GM21723 (cell line): ENCODE measurements around the gene DCXR.
A peak's percentile ranks its signal among the peaks of the same experiment; 100 is the strongest.

Experiments
- ATAC-seq: cut with Tn5 transposase; IDR thresholded peaks from one replicate; pipeline ENCODE4 v1.9.1; 2021; ENCODE audit warnings: mild to moderate bottlenecking, moderate library complexity; ENCODE audit not compliant: unreplicated experiment

Gene DCXR

DNA sequence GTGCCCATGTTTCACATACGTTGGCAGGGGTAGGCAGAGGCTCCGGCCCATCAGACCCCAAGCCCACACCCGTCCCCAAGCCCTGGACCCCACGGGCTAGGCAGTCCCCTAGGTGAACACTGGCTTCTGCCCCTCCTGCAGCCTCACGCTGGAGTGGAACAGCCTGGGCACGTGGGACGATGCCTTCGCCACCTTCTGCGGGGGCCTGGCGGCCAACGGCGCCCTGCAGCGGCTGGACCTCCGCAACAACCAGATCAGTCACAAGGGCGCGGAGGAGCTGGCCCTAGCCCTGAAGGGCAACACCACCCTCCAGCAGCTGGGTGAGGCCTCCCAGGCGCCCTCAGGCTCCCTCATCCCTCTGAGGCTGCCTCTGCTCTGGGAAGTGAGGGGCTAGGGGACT is 12.6 kb downstream of the DCXR start:
- no peak for ATAC-seq

- peak; percentile 8 for ATAC-seq
Measured at GRCh38 chr17:82023447-82024241, 13.9 kb downstream of the DCXR start.

DNA sequence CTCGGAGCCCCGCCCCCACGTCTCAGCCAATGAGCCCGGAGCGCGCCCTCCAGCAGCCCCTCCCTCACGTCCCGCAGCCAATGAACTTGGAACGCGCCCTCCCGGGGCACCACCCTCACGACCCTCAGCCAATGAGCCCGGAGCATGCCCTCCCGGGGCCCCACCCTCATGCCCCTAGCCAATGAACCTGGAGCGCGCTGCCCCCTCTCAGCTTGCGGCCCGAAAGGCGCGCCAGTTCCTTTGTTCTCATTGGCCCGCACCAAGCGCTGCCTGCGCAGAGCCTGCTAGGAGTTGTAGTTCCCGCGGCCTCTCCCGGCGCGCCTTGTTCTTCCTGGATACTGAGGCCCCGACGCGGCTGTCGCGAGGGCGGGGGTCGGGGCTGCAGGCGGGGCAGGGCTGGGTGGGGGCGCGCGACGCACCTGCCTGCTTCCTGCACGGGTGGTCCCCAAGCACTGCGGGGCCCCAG is 14.5 kb downstream of the DCXR start, which contains the start of gene LRRC45:
Gene LRRC45, plus strand, starts transcription at position 325 of the 466 bp plus-strand sequence. CDS start 339 bp downstream, outside the sequence.
- ATAC-seq = peak; percentile 83

- ATAC-seq = no peak
Measured at GRCh38 chr17:82022310-82022980, 15.1 kb downstream of the DCXR start, which contains the start of gene CENPX. Gene CENPX (minus strand): TSS chr17:82022878. CDS start chr17:82022861, 17 bp downstream.

DNA sequence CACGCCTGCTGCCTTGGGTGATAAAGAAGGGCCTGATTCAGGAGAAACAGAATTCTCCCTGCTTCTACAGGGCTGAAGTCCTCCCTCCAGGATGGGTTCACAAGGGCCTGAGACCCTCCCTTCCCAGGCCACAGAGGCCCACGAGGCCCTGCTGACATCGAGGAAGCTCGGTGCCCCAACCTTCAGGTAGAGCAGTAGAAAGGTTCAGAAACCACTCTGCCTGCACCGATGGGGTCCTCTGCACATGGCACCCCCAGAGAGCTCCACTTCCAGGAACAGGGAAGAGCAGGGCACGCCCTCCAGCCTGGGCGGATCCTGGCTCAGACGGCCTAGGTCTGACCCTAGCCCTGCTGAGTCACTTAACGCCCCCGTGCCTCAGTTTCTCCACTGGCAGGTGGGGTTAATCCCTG is 15.6 kb downstream of the DCXR start:
- no peak for ATAC-seq

DNA sequence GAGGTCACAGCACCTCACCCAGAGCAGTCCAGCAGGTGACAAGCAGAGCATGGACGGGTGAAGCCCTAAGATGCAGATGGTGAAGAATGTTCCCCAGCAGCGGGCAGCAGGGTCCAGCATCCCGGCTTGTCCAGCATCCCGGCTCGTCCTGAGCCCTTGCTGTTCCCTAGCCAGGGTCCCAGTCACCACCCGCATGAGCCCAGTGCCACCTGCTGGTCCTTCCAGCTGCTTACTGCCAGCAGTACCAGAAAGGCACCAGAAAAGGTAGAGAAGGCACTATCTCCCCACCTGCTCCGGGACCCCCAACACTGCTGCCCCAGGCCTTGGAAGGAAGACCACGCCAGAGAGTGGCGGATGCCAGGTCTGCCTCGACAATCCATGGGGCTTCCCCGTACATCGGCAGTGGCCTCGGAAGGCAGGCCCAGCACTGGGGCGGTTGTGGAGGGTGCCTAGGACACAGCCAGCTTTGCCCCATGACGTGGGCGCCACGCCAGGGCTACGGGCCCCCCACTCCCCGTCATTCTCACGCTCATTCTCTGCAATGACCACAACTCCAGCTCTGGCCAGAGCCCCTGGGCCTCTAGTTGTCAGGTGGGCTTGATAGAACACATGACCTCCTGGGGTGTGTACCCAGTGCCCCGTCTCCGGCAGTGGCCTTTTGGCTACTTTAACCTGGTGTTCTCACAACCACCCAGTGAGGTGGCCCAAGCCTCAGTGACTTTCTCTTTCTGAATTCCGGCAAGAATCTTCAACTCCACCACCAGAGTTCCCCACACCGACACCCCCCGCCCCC is 16.2 kb downstream of the DCXR start:
- ATAC-seq = no peak

GRCh38 chr17:82020572-82021106 is 16.9 kb downstream of the DCXR start:
- no peak for ATAC-seq

DNA sequence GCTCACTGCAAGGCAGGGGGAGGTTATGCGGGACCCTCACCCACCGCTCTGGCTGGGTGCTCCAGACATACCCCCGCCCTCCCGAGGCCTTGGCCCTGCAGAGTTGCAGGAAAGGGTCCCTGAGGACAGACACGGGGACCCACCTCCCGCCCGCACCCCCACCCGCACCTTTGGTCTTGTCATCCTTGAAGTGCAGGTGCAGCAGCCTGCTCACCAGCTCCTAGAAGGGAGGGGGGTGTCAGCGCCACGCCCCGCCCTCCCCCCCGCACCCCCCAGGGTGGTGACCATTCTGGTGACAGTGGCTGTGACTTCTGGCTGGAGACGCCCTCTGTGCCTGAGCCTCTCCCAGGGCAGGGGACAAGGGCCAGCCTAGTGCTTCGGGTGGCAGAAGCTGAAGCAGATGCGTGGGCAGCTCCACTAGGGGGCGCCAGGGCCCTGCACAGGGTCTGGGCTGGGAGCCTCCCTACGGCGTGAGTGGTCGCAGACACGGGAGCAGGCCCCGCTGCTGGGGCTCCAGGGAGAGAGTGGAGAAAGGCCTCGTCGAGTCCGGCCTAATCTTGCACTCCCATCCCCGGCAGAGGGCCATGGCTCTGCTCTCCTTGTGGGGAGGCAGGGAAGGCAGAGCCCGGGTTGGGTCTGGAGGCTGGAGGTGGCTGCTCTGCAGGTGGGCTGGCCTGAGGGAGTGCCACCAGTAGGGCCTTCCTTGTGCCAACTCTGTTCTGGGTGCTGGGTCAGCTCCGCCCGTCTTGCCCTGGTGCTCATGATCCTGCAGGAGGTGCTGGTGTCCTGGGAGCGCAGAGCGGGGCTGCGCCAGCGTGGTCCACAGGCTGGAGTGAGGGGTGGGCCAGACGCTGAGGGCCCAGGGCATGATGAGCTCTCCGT is 17.6 kb downstream of the DCXR start:
- ATAC-seq = no peak

- no peak for ATAC-seq
Measured at GRCh38 chr17:82018989-82019689, 18.4 kb downstream of the DCXR start.

- no peak for ATAC-seq
Measured at GRCh38 chr17:82018152-82018988, 19.1 kb downstream of the DCXR start.

GRCh38 chr17:82017612-82018151 is 19.8 kb downstream of the DCXR start:
- no peak for ATAC-seq

DNA sequence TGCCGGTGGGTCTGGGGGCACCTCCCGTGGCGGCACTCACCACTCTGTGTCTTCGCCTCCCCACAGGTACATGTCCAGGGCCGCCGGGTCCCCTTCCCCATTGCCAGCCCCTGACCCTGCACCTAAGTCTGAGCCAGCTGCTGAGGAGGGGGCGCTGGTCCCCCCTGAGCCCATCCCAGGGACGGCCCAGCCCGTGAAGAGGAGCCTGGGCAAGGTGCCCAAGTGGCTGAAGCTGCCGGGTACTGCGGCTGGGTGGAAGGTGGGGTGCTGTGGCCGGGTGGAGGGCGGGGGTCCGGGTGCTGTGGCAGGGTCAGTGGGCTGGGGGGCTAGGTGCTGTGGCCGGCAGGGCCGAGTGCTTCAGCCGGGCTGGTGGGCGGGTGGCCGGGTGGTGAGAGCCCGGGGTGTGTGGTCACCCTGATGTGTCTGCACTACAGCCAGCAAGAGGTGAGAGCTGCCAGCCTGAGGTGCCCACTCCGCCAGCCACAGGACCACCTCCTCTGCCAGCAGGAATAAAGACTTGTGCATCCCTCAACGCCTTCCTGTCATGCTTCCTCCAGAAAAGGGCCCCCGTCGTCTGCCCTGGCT is 20.5 kb downstream of the DCXR start:
- no peak for ATAC-seq

DNA sequence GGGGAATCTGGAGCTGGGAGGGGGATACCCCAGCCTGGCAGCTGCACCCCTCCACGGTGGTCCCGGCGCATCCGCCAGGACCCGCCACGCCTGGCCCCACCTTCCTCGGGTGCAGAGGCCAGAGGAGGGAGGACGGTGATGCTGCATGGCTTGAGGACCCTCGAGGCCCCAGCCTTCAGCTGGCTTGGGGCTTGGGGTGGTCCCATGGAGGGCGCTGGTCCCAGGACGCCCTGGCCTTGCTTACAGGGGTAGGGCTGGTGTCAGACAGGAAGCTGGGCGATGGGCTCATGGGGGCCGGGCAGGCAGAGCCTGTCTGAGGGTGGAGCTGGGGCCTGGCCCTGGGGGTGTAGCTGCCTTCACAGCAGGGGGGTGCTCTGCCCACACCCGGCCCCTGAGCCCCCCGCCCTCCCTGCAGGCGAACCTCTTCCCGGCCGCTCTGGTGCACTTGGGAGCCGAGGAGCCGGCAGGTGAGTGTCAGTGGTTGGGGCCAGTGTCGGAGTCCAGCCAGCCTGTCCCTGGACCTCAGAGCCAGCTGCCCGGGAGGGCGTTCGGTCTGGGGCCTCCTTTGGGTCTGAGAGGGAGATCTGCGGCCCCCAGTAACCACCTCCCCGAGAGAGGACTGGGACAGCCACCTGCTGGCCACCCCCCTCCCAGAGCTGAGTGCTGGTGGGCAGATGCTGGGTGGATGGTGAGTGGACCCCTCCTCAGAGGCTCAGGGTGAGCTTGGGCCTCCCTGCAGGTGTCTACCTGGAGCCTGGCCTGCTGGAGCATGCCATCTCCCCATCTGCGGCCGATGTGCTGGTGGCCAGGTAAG is 21.2 kb downstream of the DCXR start:
- no peak for ATAC-seq

- no peak for ATAC-seq
Measured at GRCh38 chr17:82015311-82015971, 22.1 kb downstream of the DCXR start.

GRCh38 chr17:82014971-82015310 is 22.6 kb downstream of the DCXR start:
- no peak for ATAC-seq

DNA sequence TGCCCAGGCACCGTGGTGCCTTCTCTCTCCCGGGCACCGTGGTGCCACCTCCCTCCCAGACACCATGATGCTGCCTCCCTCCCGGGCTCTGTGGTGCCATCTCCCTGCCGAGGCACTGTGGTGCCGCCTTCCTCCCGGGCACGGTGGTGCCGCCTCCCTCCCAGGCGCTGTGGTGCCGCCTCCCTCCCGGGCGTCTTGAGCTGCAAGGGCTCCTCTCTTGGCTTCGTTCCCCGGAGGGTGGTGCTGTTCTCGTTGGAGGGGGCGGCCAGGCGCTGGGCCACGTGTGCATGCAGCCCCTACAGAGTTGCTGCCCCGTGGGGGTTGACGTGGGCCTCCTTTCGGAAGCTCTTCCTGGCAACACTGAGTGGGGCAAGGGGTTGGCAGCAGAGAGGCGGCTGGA is 23.1 kb downstream of the DCXR start:
- ATAC-seq = no peak
